NT2/D1 (cell line): ENCODE data around the gene MYO1E.

ENCODE experiments used
- SUZ12 ChIP-seq: IDR thresholded peaks from 2 replicates; pipeline ENCODE4 v1.6.1; 2011; ENCODE audit not compliant: insufficient read length, insufficient read depth; ENCODE audit errors: extremely low read depth
- YY1 ChIP-seq: IDR thresholded peaks from 2 replicates; pipeline ENCODE4 v1.6.1; 2011; ENCODE audit not compliant: insufficient read length, insufficient read depth
- ZNF274 ChIP-seq: IDR thresholded peaks from 2 replicates; pipeline ENCODE4 v1.6.1; 2011; ENCODE audit warnings: mild to moderate bottlenecking, low read depth, low read length

DNA sequence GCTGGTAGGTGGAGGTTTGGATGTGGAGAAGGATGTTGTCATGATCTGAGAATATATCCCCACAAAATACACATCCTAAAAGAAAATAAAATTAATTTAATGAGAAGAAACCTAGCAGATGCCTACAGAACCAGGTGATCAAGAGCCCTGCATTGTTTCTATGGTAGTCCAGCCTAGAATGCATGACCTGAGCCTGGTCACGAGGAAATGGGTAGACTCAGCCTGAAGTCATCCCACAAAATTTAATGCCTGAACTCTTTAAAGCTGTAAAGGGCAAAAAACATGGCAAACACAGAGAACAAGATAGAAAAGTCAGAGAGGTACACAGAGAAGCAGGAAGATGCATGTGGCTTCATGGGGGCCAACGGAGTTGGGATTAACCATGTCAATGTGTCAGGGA, 130.0 kb downstream of the MYO1E start:
- no peak for TF ChIP-seq YY1
- TF ChIP-seq ZNF274, result no peak
- no peak for TF ChIP-seq SUZ12
